NCI-H748 (cell line): ENCODE results near the gene DDX49.
"Not testable (repeated sequence)": the region's sequence is repeated elsewhere in the genome, so short reads cannot be mapped to it uniquely, and the experiment has no call there.

Source experiments
- DNase-seq: peaks from one replicate; lab custom pipeline; 2025; ENCODE audit not compliant: unreplicated experiment; lab: John Stamatoyannopoulos, UW

The DDX49 gene

GRCh38 chr19:18910010-18910409, 9.5 kb upstream of the DDX49 start:
- DNase-seq = no peak

GRCh38 chr19:18910801-18911436, 8.6 kb upstream of the DDX49 start:
- DNase-seq = no peak

GRCh38 chr19:18912933-18913332, 6.6 kb upstream of the DDX49 start:
- DNase-seq = no peak

GRCh38 chr19:18913466-18913865, 6.0 kb upstream of the DDX49 start:
- DNase-seq = no peak

GRCh38 chr19:18915639-18916038, 3.9 kb upstream of the DDX49 start:
- peak; percentile 20 for DNase-seq

GRCh38 chr19:18917593-18917992, 1.9 kb upstream of the DDX49 start:
- not testable (repeated sequence) for DNase-seq

- DNase-seq = no peak
Measured at GRCh38 chr19:18919900-18920214, 342 bp downstream of the DDX49 start.

- DNase-seq = no peak
Measured at GRCh38 chr19:18920400-18920799, 885 bp downstream of the DDX49 start.

GRCh38 chr19:18921593-18921992, 2.1 kb downstream of the DDX49 start:
- no peak for DNase-seq

- DNase-seq = no peak
Measured at GRCh38 chr19:18922228-18922985, 2.9 kb downstream of the DDX49 start.

- DNase-seq = no peak
Measured at GRCh38 chr19:18924684-18925213, 5.2 kb downstream of the DDX49 start.

- no peak for DNase-seq
Measured at GRCh38 chr19:18928018-18928805, 8.7 kb downstream of the DDX49 start.

- no peak for DNase-seq
Measured at GRCh38 chr19:18929311-18929710, 9.8 kb downstream of the DDX49 start.

GRCh38 chr19:18931316-18932162, 12.0 kb downstream of the DDX49 start:
- no peak for DNase-seq

- peak; percentile 72 for DNase-seq
Measured at GRCh38 chr19:18932216-18932841, 12.8 kb downstream of the DDX49 start.

GRCh38 chr19:18933297-18933696, 13.8 kb downstream of the DDX49 start:
- DNase-seq = no peak

GRCh38 chr19:18939163-18939562, 19.6 kb downstream of the DDX49 start:
- no peak for DNase-seq

- DNase-seq = no peak
Measured at GRCh38 chr19:18939922-18940768, 20.6 kb downstream of the DDX49 start.

GRCh38 chr19:18940769-18941627, 21.5 kb downstream of the DDX49 start, which contains the start of gene HOMER3:
Gene HOMER3 (minus strand): TSS chr19:18941217. CDS start chr19:18938982, 2,235 bp downstream.
- peak; percentile 51 for DNase-seq
